ENCODE data around the gene POMZP3.
"Not testable (repeated sequence)": the region's sequence is repeated elsewhere in the genome, so short reads cannot be mapped to it uniquely, and the experiment has no call there.

DNA sequence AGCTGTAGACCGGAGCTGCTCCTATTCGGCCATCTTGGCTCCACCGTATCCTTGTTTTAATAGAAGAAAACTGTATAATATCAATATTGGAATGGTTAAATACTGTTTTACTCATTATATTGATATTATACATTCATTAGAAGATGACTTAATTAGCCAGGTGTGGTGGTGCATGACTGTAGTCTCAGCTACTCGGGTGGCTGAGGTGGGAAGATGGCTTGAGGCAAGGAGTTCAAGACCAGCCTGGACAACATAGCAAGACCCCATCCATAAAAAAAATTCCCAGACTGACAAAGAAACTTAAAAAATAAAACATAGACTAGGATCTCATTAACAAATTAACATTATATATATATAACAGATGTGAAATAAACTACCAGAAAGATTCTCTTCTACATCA, 59.8 kb downstream of the POMZP3 start:
- TF ChIP-seq, protein P1, sequence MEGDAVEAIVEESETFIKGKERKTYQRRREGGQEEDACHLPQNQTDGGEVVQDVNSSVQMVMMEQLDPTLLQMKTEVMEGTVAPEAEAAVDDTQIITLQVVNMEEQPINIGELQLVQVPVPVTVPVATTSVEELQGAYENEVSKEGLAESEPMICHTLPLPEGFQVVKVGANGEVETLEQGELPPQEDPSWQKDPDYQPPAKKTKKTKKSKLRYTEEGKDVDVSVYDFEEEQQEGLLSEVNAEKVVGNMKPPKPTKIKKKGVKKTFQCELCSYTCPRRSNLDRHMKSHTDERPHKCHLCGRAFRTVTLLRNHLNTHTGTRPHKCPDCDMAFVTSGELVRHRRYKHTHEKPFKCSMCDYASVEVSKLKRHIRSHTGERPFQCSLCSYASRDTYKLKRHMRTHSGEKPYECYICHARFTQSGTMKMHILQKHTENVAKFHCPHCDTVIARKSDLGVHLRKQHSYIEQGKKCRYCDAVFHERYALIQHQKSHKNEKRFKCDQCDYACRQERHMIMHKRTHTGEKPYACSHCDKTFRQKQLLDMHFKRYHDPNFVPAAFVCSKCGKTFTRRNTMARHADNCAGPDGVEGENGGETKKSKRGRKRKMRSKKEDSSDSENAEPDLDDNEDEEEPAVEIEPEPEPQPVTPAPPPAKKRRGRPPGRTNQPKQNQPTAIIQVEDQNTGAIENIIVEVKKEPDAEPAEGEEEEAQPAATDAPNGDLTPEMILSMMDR (IDR thresholded peaks at IDR 0.05), result not testable (repeated sequence)
- TF ChIP-seq POLR2A, EP300 (IDR thresholded peaks at IDR 0.05): not testable (repeated sequence)

All from stomach (tissue), 4 donors.